ENCODE results near the gene RYR3.

Gene RYR3

GRCh38 chr15:33467816-33468163, 157.0 kb downstream of the RYR3 start:
- no peak for ATAC-seq
- TF ChIP-seq ZNF70 (CRISPR knock-in tag; IDR thresholded peaks at IDR 0.05) (no peak), BACH2 (CRISPR knock-in tag; IDR thresholded peaks at IDR 0.05; ENCODE audit: borderline replicate concordance) (no peak), SNAI2 (CRISPR knock-in tag; IDR thresholded peaks at IDR 0.05) (no peak), ZC3H10 (CRISPR knock-in tag; IDR thresholded peaks at IDR 0.05) (no peak), ISL1 (CRISPR knock-in tag; IDR thresholded peaks at IDR 0.05) (no peak), ZFP3 (CRISPR knock-in tag; IDR thresholded peaks at IDR 0.05) (no peak), PPARA (CRISPR knock-in tag; IDR thresholded peaks at IDR 0.05; ENCODE audit: borderline replicate concordance) (no peak), ZNF565 (CRISPR knock-in tag; conservative IDR thresholded peaks at IDR 0.05; ENCODE audit: low read depth) (no peak), CSDC2 (CRISPR knock-in tag; IDR thresholded peaks at IDR 0.05) (no peak), TSHZ2 (CRISPR knock-in tag; IDR thresholded peaks at IDR 0.05) (no peak), ARNTL (CRISPR knock-in tag; IDR thresholded peaks at IDR 0.05; ENCODE audit: borderline replicate concordance, low read depth) (no peak), TOX (CRISPR knock-in tag; IDR thresholded peaks at IDR 0.05; ENCODE audit: borderline replicate concordance) (no peak), RARB (CRISPR knock-in tag; IDR thresholded peaks at IDR 0.05) (no peak), ZFP30 (CRISPR knock-in tag; IDR thresholded peaks at IDR 0.05) (no peak), ESRRG (CRISPR knock-in tag; IDR thresholded peaks at IDR 0.05) (no peak)
- TF ChIP-seq, protein P1, sequence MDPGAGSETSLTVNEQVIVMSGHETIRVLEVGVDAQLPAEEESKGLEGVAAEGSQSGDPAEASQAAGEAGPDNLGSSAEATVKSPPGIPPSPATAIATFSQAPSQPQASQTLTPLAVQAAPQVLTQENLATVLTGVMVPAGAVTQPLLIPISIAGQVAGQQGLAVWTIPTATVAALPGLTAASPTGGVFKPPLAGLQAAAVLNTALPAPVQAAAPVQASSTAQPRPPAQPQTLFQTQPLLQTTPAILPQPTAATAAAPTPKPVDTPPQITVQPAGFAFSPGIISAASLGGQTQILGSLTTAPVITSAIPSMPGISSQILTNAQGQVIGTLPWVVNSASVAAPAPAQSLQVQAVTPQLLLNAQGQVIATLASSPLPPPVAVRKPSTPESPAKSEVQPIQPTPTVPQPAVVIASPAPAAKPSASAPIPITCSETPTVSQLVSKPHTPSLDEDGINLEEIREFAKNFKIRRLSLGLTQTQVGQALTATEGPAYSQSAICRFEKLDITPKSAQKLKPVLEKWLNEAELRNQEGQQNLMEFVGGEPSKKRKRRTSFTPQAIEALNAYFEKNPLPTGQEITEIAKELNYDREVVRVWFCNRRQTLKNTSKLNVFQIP (CRISPR knock-in tag; IDR thresholded peaks at IDR 0.05; ENCODE audit: borderline replicate concordance, low read depth) = no peak
- TF ChIP-seq, protein P2, sequence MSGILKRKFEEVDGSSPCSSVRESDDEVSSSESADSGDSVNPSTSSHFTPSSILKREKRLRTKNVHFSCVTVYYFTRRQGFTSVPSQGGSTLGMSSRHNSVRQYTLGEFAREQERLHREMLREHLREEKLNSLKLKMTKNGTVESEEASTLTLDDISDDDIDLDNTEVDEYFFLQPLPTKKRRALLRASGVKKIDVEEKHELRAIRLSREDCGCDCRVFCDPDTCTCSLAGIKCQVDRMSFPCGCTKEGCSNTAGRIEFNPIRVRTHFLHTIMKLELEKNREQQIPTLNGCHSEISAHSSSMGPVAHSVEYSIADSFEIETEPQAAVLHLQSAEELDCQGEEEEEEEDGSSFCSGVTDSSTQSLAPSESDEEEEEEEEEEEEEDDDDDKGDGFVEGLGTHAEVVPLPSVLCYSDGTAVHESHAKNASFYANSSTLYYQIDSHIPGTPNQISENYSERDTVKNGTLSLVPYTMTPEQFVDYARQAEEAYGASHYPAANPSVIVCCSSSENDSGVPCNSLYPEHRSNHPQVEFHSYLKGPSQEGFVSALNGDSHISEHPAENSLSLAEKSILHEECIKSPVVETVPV (CRISPR knock-in tag; IDR thresholded peaks at IDR 0.05) = no peak
- TF ChIP-seq, protein P3, sequence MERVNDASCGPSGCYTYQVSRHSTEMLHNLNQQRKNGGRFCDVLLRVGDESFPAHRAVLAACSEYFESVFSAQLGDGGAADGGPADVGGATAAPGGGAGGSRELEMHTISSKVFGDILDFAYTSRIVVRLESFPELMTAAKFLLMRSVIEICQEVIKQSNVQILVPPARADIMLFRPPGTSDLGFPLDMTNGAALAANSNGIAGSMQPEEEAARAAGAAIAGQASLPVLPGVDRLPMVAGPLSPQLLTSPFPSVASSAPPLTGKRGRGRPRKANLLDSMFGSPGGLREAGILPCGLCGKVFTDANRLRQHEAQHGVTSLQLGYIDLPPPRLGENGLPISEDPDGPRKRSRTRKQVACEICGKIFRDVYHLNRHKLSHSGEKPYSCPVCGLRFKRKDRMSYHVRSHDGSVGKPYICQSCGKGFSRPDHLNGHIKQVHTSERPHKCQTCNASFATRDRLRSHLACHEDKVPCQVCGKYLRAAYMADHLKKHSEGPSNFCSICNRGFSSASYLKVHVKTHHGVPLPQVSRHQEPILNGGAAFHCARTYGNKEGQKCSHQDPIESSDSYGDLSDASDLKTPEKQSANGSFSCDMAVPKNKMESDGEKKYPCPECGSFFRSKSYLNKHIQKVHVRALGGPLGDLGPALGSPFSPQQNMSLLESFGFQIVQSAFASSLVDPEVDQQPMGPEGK (CRISPR knock-in tag; IDR thresholded peaks at IDR 0.05; ENCODE audit: borderline replicate concordance) = no peak

GRCh38 chr15:33468740-33469139, 158.0 kb downstream of the RYR3 start:
- ATAC-seq = no peak
- TF ChIP-seq SNAI2 (CRISPR knock-in tag; IDR thresholded peaks at IDR 0.05) = no peak
- TF ChIP-seq GLIS3 (CRISPR knock-in tag; IDR thresholded peaks at IDR 0.05) = no peak
- TF ChIP-seq, protein P3 (CRISPR knock-in tag; IDR thresholded peaks at IDR 0.05; ENCODE audit: borderline replicate concordance) = no peak
- no peak for TF ChIP-seq ISL1 (CRISPR knock-in tag; IDR thresholded peaks at IDR 0.05)
- TF ChIP-seq ZNF8 (CRISPR knock-in tag; IDR thresholded peaks at IDR 0.05) = no peak
- no peak for TF ChIP-seq ARNTL (CRISPR knock-in tag; IDR thresholded peaks at IDR 0.05; ENCODE audit: borderline replicate concordance, low read depth)
- TF ChIP-seq TOX (CRISPR knock-in tag; IDR thresholded peaks at IDR 0.05; ENCODE audit: borderline replicate concordance) = no peak
- TF ChIP-seq, protein P2 (CRISPR knock-in tag; IDR thresholded peaks at IDR 0.05) = no peak
- TF ChIP-seq CSDC2 (CRISPR knock-in tag; IDR thresholded peaks at IDR 0.05) = no peak
- no peak for TF ChIP-seq ZFP30 (CRISPR knock-in tag; IDR thresholded peaks at IDR 0.05)
- no peak for TF ChIP-seq ESRRG (CRISPR knock-in tag; IDR thresholded peaks at IDR 0.05)
- no peak for TF ChIP-seq BACH2 (CRISPR knock-in tag; IDR thresholded peaks at IDR 0.05; ENCODE audit: borderline replicate concordance)
- TF ChIP-seq ZFP3 (CRISPR knock-in tag; IDR thresholded peaks at IDR 0.05) = no peak
- TF ChIP-seq PPARA (CRISPR knock-in tag; IDR thresholded peaks at IDR 0.05; ENCODE audit: borderline replicate concordance) = no peak
- TF ChIP-seq ZC3H10 (CRISPR knock-in tag; IDR thresholded peaks at IDR 0.05) = no peak
- TF ChIP-seq OSR1 (CRISPR knock-in tag; IDR thresholded peaks at IDR 0.05) = no peak
- no peak for TF ChIP-seq ZNF70 (CRISPR knock-in tag; IDR thresholded peaks at IDR 0.05)
- no peak for TF ChIP-seq ZNF565 (CRISPR knock-in tag; conservative IDR thresholded peaks at IDR 0.05; ENCODE audit: low read depth)
- no peak for TF ChIP-seq TSHZ2 (CRISPR knock-in tag; IDR thresholded peaks at IDR 0.05)
